ENCODE data around the gene ZNF205. TPM values are rescaled to one million over a fixed set of nuclear protein-coding genes. Genes with fewer than 3 reads are reported as not detected.
"Not testable (repeated sequence)": the region's sequence is repeated elsewhere in the genome, so short reads cannot be mapped to it uniquely, and the experiment has no call there.

ZNF205 gene
- total RNA-seq, 1 experiment from 2014 or later: 12.9 TPM

DNA sequence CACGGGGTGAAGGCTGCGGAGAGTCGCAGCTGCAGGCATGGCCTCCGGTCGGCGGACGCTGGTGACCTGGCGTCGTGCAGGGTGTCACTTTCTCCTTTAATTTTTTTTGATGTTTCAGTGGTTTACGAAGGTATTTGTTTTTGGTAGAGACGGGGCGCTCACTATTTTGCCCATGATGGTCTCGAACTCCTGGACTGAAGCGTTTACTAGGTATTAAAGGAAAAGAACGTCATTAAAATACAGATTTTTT lies 39.6 kb downstream of the ZNF205 start:
- no peak for DNase-seq
- no peaks in the 10 kb centered on the region; the same call in 1 of the 2 replicates for H3K27me3 ChIP-seq
- no peak overlapping the region for H3K27ac ChIP-seq

GRCh38 chr16:3152277-3152990 lies 40.0 kb downstream of the ZNF205 start:
- no peaks in the 10 kb centered on the region for H3K9me3 ChIP-seq (replicated peaks)
- H3K27ac ChIP-seq: no peak overlapping the region
- H3K4me1 ChIP-seq: no peaks in the 10 kb centered on the region
- H3K36me3 ChIP-seq: no peaks in the 10 kb centered on the region
- H3K4me3 ChIP-seq: peak overlapping the region; percentile 52
- peak; percentile 90 to 96 for DNase-seq
- H3K27me3 ChIP-seq: no peaks in the 10 kb centered on the region; the same call in 1 of the 2 replicates

More for the DNA sequence above, 39.6 kb downstream of the ZNF205 start:
- H3K9me3 ChIP-seq (replicated peaks): no peaks in the 10 kb centered on the region
- H3K4me3 ChIP-seq: peak overlapping the region; percentile 52
- no peaks in the 10 kb centered on the region for H3K4me1 ChIP-seq
- no peaks in the 10 kb centered on the region for H3K36me3 ChIP-seq

GRCh38 chr16:3152991-3153368 lies 40.6 kb downstream of the ZNF205 start:
- Histone ChIP-seq H3K27ac (no peak overlapping the region), H3K9me3 (replicated peaks) (no peaks in the 10 kb centered on the region), H3K4me3 (peak overlapping the region; percentile 52; the same call in 1 of the 2 replicates)

DNA sequence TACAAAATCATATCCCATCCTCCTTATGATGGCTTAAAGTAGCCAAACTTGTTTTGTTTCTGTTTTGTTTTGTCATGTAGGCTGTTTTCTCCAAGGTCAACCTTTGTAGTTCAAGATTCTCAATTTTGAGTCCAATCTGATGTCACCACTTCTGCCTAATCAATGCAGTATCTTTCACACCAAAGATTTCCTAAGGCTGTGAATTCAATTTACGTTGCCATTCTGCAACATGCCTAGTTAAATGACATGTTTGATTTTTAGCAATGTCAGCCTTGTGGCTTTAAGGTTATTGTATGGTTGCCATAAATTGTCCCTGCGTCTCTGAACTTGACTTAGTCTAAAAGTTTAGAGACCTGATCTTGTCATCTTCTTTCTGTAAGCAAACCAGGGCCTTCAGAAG lies 42.8 kb downstream of the ZNF205 start:
- Histone ChIP-seq H3K36me3 (no peaks in the 10 kb centered on the region), H3K27ac (no peak overlapping the region), H3K4me1 (no peaks in the 10 kb centered on the region), H3K4me3 (no peak overlapping the region), H3K27me3 (no peaks in the 10 kb centered on the region), H3K9me3 (replicated peaks) (no peaks in the 10 kb centered on the region)
- no peak for DNase-seq

More at GRCh38 chr16:3152991-3153368, 40.6 kb downstream of the ZNF205 start:
- no peaks in the 10 kb centered on the region; the same call in 1 of the 2 replicates for H3K27me3 ChIP-seq
- H3K36me3 ChIP-seq: no peaks in the 10 kb centered on the region
- no peaks in the 10 kb centered on the region for H3K4me1 ChIP-seq
- DNase-seq: no peak

DNA sequence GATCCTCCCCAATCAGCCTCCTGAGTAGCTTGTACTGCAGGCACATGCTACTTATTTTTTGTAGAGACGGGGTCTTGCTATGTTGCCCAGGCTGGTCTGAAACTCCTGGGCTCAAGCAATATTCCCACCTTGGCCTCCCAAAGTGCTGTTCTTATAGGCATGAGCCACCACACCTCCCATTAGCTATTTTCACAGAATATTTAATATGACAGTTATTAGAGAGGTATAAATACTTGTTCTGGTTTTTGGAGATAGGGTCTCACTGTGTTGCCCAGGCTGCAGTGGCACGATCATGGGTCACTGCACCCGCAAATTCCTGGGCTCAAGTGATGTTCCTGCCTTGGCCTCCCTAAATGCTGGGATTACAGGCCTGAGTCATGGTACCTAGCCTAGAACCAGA lies 43.6 kb downstream of the ZNF205 start:
- Histone ChIP-seq H3K27me3 (no peaks in the 10 kb centered on the region), H3K36me3 (no peaks in the 10 kb centered on the region), H3K27ac (no peak overlapping the region), H3K4me1 (no peaks in the 10 kb centered on the region), H3K4me3 (no peak overlapping the region), H3K9me3 (replicated peaks) (no peaks in the 10 kb centered on the region)
- no peak for DNase-seq

GRCh38 chr16:3157229-3158025 lies 45.0 kb downstream of the ZNF205 start:
- no peaks in the 10 kb centered on the region for H3K36me3 ChIP-seq
- no peaks in the 10 kb centered on the region for H3K27me3 ChIP-seq
- DNase-seq: peak; percentile 84 to 90
- H3K4me1 ChIP-seq: no peaks in the 10 kb centered on the region
- peak overlapping the region; percentile 73 for H3K4me3 ChIP-seq
- H3K27ac ChIP-seq: no peak overlapping the region
- H3K9me3 ChIP-seq (replicated peaks): no peaks in the 10 kb centered on the region

GRCh38 chr16:3158026-3158509 lies 45.7 kb downstream of the ZNF205 start:
- Histone ChIP-seq H3K27me3 (no peaks in the 10 kb centered on the region), H3K4me3 (peak overlapping the region; percentile 73), H3K36me3 (no peaks in the 10 kb centered on the region), H3K9me3 (replicated peaks) (no peaks in the 10 kb centered on the region), H3K4me1 (no peaks in the 10 kb centered on the region), H3K27ac (no peak overlapping the region)
- DNase-seq: peak; percentile 28 to 49

- Histone ChIP-seq H3K27me3 (no peaks in the 10 kb centered on the region), H3K4me3 (peak overlapping the region; percentile 73), H3K9me3 (replicated peaks) (no peaks in the 10 kb centered on the region), H3K4me1 (no peaks in the 10 kb centered on the region), H3K27ac (peak overlapping the region; percentile 24; the same call in 1 of the 2 replicates), H3K36me3 (no peaks in the 10 kb centered on the region)
- DNase-seq: peak; percentile 76 to 81
Observed at GRCh38 chr16:3158510-3159314, 46.3 kb downstream of the ZNF205 start.

GRCh38 chr16:3161235-3162018 lies 49.0 kb downstream of the ZNF205 start:
- Histone ChIP-seq H3K27ac (no peak overlapping the region), H3K27me3 (0 out of 2 replicates have a peak, but pooled peaks cover 4% of the 10 kb centered on the region), H3K4me1 (no peaks in the 10 kb centered on the region), H3K4me3 (no peak overlapping the region), H3K36me3 (no peaks in the 10 kb centered on the region), H3K9me3 (replicated peaks) (no peaks in the 10 kb centered on the region)
- DNase-seq: no peak

DNA sequence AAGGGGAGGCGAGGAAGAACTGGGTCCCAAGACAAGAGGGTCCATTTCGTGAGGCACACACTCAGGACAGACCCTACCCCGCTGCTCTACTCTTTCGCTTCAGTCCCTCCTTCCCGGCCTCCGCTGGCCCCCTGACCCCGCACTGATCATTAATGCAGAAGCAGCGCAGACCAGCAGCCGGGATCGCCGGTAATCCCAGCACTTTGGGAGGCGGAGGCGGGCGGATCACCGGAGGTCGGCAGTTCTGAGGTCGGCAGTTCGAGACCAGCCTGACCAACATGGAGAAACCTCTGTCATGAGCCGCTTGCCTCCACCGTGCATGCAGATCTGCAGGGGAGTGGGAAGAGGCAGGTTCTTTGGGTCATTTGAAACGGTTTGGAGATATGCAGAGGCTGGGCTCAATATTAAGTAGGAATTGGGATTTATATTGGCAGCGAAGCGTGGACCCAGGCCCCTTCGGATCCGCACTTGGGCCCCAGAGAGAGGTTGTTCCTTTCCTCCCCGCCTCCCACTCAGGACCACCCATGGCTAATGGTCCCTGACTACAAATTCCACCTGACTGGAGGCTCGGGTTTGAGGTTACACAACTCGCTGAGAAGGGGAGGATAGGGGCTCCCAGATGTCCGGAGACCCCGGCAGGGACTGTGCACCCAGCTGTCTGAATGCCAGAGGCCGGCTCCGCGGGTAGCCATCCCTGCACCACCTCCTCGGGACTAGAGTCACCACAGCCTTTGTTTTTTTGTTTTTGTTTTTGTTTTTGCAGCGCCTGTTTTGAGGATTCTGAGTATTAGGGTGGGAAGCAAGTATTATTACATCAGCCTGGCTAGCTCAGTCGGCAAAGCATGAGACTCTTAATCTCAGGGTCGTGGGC lies 52.0 kb downstream of the ZNF205 start:
- H3K27me3 ChIP-seq: peaks cover 4% of the 10 kb centered on the region; the same call in 1 of the 2 replicates
- DNase-seq: no peak

GRCh38 chr16:3165111-3165822 lies 52.9 kb downstream of the ZNF205 start:
- peaks cover 4% of the 10 kb centered on the region; the same call in 1 of the 2 replicates for H3K27me3 ChIP-seq
- no peak for DNase-seq
- H3K36me3 ChIP-seq: no peaks in the 10 kb centered on the region
- H3K27ac ChIP-seq: no peak overlapping the region
- H3K9me3 ChIP-seq (replicated peaks): no peaks in the 10 kb centered on the region
- no peak overlapping the region; the same call in 1 of the 2 replicates for H3K4me3 ChIP-seq
- no peaks in the 10 kb centered on the region for H3K4me1 ChIP-seq

More for the DNA sequence above, 52.0 kb downstream of the ZNF205 start:
- Histone ChIP-seq H3K36me3 (no peaks in the 10 kb centered on the region), H3K4me1 (no peaks in the 10 kb centered on the region), H3K9me3 (replicated peaks) (no peaks in the 10 kb centered on the region), H3K4me3 (no peak overlapping the region), H3K27ac (no peak overlapping the region)

GRCh38 chr16:3166505-3166886 lies 54.1 kb downstream of the ZNF205 start:
- H3K27ac ChIP-seq: no peak overlapping the region
- DNase-seq: no peak
- no peaks in the 10 kb centered on the region for H3K36me3 ChIP-seq
- H3K4me1 ChIP-seq: no peaks in the 10 kb centered on the region
- H3K9me3 ChIP-seq (replicated peaks): no peaks in the 10 kb centered on the region
- H3K27me3 ChIP-seq: peaks cover 4% of the 10 kb centered on the region; the same call in 1 of the 2 replicates
- H3K4me3 ChIP-seq: no peak overlapping the region

GRCh38 chr16:3168729-3169128 lies 56.3 kb downstream of the ZNF205 start:
- H3K36me3 ChIP-seq; H3K4me1 ChIP-seq; H3K27ac ChIP-seq; H3K4me3 ChIP-seq; H3K27me3 ChIP-seq; DNase-seq; H3K9me3 ChIP-seq (replicated peaks): not testable (repeated sequence)
